GM12878 (cell line): ENCODE data around the gene ADCY5. TPM values are rescaled to one million over a fixed set of nuclear protein-coding genes. Genes with fewer than 3 reads are reported as not detected.

Experiments
- ATAC-seq: fragments of 200-7000 bp; cut with Tn5 transposase; 3 replicates; pipeline ENCODE4 v1.9.1; 2020; ENCODE audit warnings: mild to moderate bottlenecking, moderate library complexity
- BruUV-seq: library from RNA; stranded (reverse); fragments of 400-500 nt; replicated peaks from 2 replicates; lab custom pipeline; 2021; lab: Mats Ljungman, UMichigan
- CTCF ChIA-PET: fragments of 300-600 bp; sonication (Branson Sonifier 250); formaldehyde crosslinking; extraction: SDS; loops from one replicate; lab custom pipeline; 2021; ENCODE audit warnings: inconsistent platforms; lab: Yijun Ruan, JAX
- POLR2A ChIA-PET: fragments of 350-600 bp; formaldehyde crosslinking; extraction: SDS; loops from one replicate; lab custom pipeline; 2021; ENCODE audit warnings: inconsistent platforms; lab: Charles Lee
- RAD21 ChIA-PET: fragments of 300-600 bp; sonication (Branson Sonifier 250); formaldehyde crosslinking; loops from one replicate; lab custom pipeline; 2023; ENCODE audit warnings: antibody characterized with exemption; ENCODE audit not compliant: unreplicated experiment; lab: Charles Lee
- SMC1A ChIA-PET: fragments of 300-600 bp; sonication (Branson Sonifier 250); formaldehyde crosslinking; loops from one replicate; lab custom pipeline; 2023; ENCODE audit not compliant: unreplicated experiment, uncharacterized antibody; lab: Charles Lee
- DNase-seq: peaks from one replicate; pipeline ENCODE4 v3.0.0-alpha.2; 2011; ENCODE audit warnings: low read depth, low spot score
- FAIRE-seq: peaks from 3 replicates; lab custom pipeline; 2011; peaks lifted over from hg19 to GRCh38; lab: Jason Lieb, UNC
- H2AFZ ChIP-seq: 2 replicates; pipeline ENCODE4 v1.6.0; 2011; ENCODE audit warnings: low read depth, low read length, control low read depth; ENCODE audit not compliant: control insufficient read depth
- H3K27ac ChIP-seq: 2 replicates; pipeline ENCODE4 v1.5.1; 2011; ENCODE audit warnings: control low read depth; ENCODE audit not compliant: control insufficient read depth, insufficient read depth
- H3K27me3 ChIP-seq, 2 experiments: replicated peaks in 1 of 2; 2 replicates each; pipeline versions ENCODE4 v1.6.0 to v1.6.1; 2011; ENCODE audit warnings: low read length in 1 of 2; ENCODE audit not compliant: control insufficient read depth in 2 of 2, insufficient read depth in 2 of 2
- H3K36me3 ChIP-seq, 2 experiments: 2 replicates each; pipeline ENCODE4 v1.5.1; 2011; ENCODE audit warnings: low read length in 1 of 2; ENCODE audit not compliant: control insufficient read depth in 2 of 2, insufficient read depth in 2 of 2
- H3K4me1 ChIP-seq: 2 replicates; pipeline ENCODE4 v1.6.1; 2011; ENCODE audit warnings: mild to moderate bottlenecking, low read length, moderate library complexity, mixed read lengths; ENCODE audit not compliant: control insufficient read depth, insufficient read depth
- H3K4me2 ChIP-seq: 2 replicates; pipeline ENCODE4 v1.6.0; 2011; ENCODE audit warnings: control low read depth; ENCODE audit not compliant: control insufficient read depth, insufficient read depth
- H3K4me3 ChIP-seq: fragments of 200-600 bp; sonication (generic); 2 replicates; pipeline ENCODE4 v1.5.1; 2016
- H3K79me2 ChIP-seq: 2 replicates; pipeline ENCODE4 v1.6.0; 2011; ENCODE audit warnings: low read length; ENCODE audit not compliant: control insufficient read depth, insufficient read depth
- H3K9ac ChIP-seq: 2 replicates; pipeline ENCODE4 v1.8.0; 2011; ENCODE audit warnings: low read length, control low read depth, mixed read lengths; ENCODE audit not compliant: control insufficient read depth, insufficient read depth
- H3K9me3 ChIP-seq: replicated peaks from 3 replicates; pipeline ENCODE4 v1.5.1; 2011; ENCODE audit warnings: mild to moderate bottlenecking, low read length; ENCODE audit not compliant: control insufficient read depth, insufficient read depth
- H4K20me1 ChIP-seq: 2 replicates; pipeline ENCODE4 v1.6.0; 2011; ENCODE audit not compliant: control insufficient read depth, insufficient read depth
- ATF7 ChIP-seq: fragments of 450-650 bp; IDR thresholded peaks from 2 replicates; pipeline ENCODE4 v1.6.1; 2016; ENCODE audit warnings: low read depth, mild to moderate bottlenecking
- KDM1A ChIP-seq: fragments of 200-600 bp; sonication (generic); IDR thresholded peaks from 2 replicates; pipeline ENCODE4 v1.6.1; 2016; ENCODE audit warnings: borderline replicate concordance
- MEF2A ChIP-seq: IDR thresholded peaks from 2 replicates; pipeline ENCODE4 v1.6.1; 2011; ENCODE audit warnings: low read depth, mild to moderate bottlenecking, low read length, moderate library complexity; ENCODE audit not compliant: insufficient read depth
- MEF2B ChIP-seq: fragments of 450-650 bp; IDR thresholded peaks from 2 replicates; pipeline ENCODE4 v1.6.1; 2018; ENCODE audit warnings: mild to moderate bottlenecking, moderate library complexity; ENCODE audit not compliant: partially characterized antibody, poor library complexity, severe bottlenecking
- MXI1 ChIP-seq: fragments of 150-350 bp; IDR thresholded peaks from 2 replicates; pipeline ENCODE4 v1.6.1; 2011; ENCODE audit warnings: low read depth, mild to moderate bottlenecking, inconsistent platforms, low read length, improper control_type of control experiment
- NFYA ChIP-seq: IDR thresholded peaks from 2 replicates; pipeline ENCODE4 v1.6.1; 2011; ENCODE audit warnings: low read depth, mild to moderate bottlenecking, low read length, improper control_type of control experiment, borderline replicate concordance
- NR2C2 ChIP-seq: IDR thresholded peaks from 2 replicates; pipeline ENCODE4 v1.6.1; 2011; ENCODE audit warnings: borderline replicate concordance, low read depth; ENCODE audit not compliant: control insufficient read depth, insufficient read length
- NR2F1 ChIP-seq: fragments of 450-650 bp; conservative IDR thresholded peaks from 2 replicates; pipeline ENCODE4 v1.6.1; 2017; ENCODE audit warnings: mild to moderate bottlenecking
- RCOR1 ChIP-seq: conservative IDR thresholded peaks from 2 replicates; pipeline ENCODE4 v1.6.1; 2012; ENCODE audit warnings: low read depth, low read length, improper control_type of control experiment
- SMAD5 ChIP-seq: IDR thresholded peaks from 2 replicates; pipeline ENCODE4 v1.6.1; 2016; ENCODE audit warnings: antibody characterized with exemption, low read depth
- TCF7 ChIP-seq: IDR thresholded peaks from 2 replicates; pipeline ENCODE4 v1.6.1; 2014; ENCODE audit warnings: antibody characterized with exemption, borderline replicate concordance
- ZNF207 ChIP-seq: fragments of 450-650 bp; IDR thresholded peaks from 2 replicates; pipeline ENCODE4 v1.6.1; 2014; ENCODE audit warnings: antibody characterized with exemption, mild to moderate bottlenecking, borderline replicate concordance
- ZNF24 ChIP-seq: fragments of 450-650 bp; IDR thresholded peaks from 2 replicates; pipeline ENCODE4 v1.6.1; 2017; ENCODE audit warnings: antibody characterized with exemption, mild to moderate bottlenecking
- WGBS: methylation state at CpG from one replicate; pipeline ENCODE4 v1.1.6; 2016; ENCODE audit warnings: low lambda C conversion rate; ENCODE audit not compliant: insufficient replicate concordance, insufficient coverage; ENCODE audit errors: missing lambda C conversion rate; 5-methylcytosine and 5-hydroxymethylcytosine counted together
- in situ Hi-C: fragments of 300-500 bp; cut with MboI; formaldehyde crosslinking; loops from 9 replicates; pipeline ENCODE4 v1.14.3; 2018; ENCODE audit warnings: mixed read lengths
- intact Hi-C: fragments of 100-400 bp; cut with micrococcal nuclease; formaldehyde crosslinking; loops from one replicate; pipeline ENCODE4 v1.14.2; 2022; ENCODE audit not compliant: unreplicated experiment
- polyA plus RNA-seq, 11 experiments: library from polyadenylated mRNA; depleted of rRNA in 4 of 11; unstranded in 6 of 11; stranded (reverse) in 5 of 11; fragments of >200 nt; fragmentation: Nextera tagmentation in 4 of 11; fragmentation: Illumina TruSeq in 1 of 11; extraction: Ambion mirVana in 4 of 11; extraction: Trizol in 1 of 11; gene quantifications; 1 replicate in 1 of 11; 2 replicates in 10 of 11; pipeline versions ENCODE4 v1.2.1 to v1.2.3, GENCODE V29; 2011 to 2016; ENCODE audit warnings: inconsistent platforms in 2 of 11, missing spikeins in 2 of 11, low read depth in 1 of 11
- total RNA-seq, 4 experiments: library from RNA; depleted of rRNA in 3 of 4; stranded (reverse); fragments of >200 nt in 3 of 4; fragmentation: Illumina TruSeq in 1 of 4; extraction: Trizol in 1 of 4; gene quantifications; 2 replicates each; pipeline versions ENCODE4 v1.2.1 to v1.2.3, GENCODE V29; 2013 to 2021
- TF ChIP-seq, protein P1 (sequence below): IDR thresholded peaks from 2 replicates; pipeline ENCODE4 v1.6.1; 2011; ENCODE audit warnings: low read depth, mild to moderate bottlenecking, low read length, moderate library complexity, borderline replicate concordance; ENCODE audit errors: extremely low read depth
- TF ChIP-seq, protein P2 (sequence below): fragments of 450-650 bp; IDR thresholded peaks from 2 replicates; pipeline ENCODE4 v1.6.1; 2014; ENCODE audit warnings: mild to moderate bottlenecking
- TF ChIP-seq, protein P3 (sequence below): IDR thresholded peaks from 2 replicates; pipeline ENCODE4 v1.6.1; 2012; ENCODE audit warnings: mild to moderate bottlenecking, low read depth, low read length

The ADCY5 gene
- total and polyA plus RNA-seq, 10 of the 15 experiments (the other 5 are each of a cell fraction or from before 2014, with no cell fraction given): under 0.01 to 0.24 (median 0.02) TPM; not detected in 4

DNA sequence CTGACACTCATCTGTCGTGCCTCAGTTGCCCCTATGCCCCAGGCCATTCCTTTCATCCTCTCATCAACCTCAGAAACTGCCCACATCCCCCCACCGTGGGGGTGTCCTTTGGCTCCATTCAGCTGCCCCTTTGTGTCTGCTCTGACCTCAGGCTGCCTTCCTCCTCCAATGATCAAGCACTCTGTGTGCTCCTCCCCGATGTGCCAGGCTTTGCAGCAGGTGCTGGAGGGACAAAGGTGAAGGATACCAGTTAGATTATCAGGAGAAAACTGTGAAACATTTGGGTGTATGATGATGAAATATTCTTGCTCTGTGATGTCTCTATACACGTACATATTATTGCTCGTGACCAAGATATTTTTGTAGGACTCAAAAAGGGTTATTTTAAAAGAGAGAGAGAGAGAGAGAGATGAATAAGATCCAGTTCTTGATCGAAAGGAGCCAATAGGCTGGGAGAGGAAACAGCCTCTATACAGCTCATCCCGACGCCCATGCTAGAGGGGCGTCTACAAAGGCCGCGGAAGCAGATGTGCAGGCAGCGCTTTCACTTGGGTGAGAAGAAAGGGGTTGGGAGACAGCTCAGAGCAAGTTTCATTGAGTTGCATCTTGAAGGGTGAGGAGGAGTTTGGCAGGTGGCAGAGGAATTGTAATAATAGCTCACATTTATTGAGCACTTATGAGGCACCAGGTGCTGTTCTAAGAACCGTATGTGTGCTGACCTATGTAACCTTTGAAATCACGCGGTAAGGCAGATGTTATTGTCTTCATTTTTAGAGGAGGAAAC, 28.3 kb upstream of the ADCY5 start:
- H3K27ac ChIP-seq: no peak overlapping the region
- DNase-seq (no peak), ATAC-seq (no peak), FAIRE-seq (no peak)
- TF ChIP-seq ATF7 (no peak), NR2C2 (no peak), NFYA (no peak), MEF2A (no peak), TCF7 (no peak), MXI1 (no peak), SMAD5 (no peak), RCOR1 (no peak), ZNF24 (no peak), MEF2B (no peak), ZNF207 (no peak), KDM1A (no peak), NR2F1 (no peak)
- TF ChIP-seq, protein P1, sequence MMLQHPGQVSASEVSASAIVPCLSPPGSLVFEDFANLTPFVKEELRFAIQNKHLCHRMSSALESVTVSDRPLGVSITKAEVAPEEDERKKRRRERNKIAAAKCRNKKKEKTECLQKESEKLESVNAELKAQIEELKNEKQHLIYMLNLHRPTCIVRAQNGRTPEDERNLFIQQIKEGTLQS: no peak
- TF ChIP-seq, protein P2, sequence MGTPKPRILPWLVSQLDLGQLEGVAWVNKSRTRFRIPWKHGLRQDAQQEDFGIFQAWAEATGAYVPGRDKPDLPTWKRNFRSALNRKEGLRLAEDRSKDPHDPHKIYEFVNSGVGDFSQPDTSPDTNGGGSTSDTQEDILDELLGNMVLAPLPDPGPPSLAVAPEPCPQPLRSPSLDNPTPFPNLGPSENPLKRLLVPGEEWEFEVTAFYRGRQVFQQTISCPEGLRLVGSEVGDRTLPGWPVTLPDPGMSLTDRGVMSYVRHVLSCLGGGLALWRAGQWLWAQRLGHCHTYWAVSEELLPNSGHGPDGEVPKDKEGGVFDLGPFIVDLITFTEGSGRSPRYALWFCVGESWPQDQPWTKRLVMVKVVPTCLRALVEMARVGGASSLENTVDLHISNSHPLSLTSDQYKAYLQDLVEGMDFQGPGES: no peak
- TF ChIP-seq, protein P3, sequence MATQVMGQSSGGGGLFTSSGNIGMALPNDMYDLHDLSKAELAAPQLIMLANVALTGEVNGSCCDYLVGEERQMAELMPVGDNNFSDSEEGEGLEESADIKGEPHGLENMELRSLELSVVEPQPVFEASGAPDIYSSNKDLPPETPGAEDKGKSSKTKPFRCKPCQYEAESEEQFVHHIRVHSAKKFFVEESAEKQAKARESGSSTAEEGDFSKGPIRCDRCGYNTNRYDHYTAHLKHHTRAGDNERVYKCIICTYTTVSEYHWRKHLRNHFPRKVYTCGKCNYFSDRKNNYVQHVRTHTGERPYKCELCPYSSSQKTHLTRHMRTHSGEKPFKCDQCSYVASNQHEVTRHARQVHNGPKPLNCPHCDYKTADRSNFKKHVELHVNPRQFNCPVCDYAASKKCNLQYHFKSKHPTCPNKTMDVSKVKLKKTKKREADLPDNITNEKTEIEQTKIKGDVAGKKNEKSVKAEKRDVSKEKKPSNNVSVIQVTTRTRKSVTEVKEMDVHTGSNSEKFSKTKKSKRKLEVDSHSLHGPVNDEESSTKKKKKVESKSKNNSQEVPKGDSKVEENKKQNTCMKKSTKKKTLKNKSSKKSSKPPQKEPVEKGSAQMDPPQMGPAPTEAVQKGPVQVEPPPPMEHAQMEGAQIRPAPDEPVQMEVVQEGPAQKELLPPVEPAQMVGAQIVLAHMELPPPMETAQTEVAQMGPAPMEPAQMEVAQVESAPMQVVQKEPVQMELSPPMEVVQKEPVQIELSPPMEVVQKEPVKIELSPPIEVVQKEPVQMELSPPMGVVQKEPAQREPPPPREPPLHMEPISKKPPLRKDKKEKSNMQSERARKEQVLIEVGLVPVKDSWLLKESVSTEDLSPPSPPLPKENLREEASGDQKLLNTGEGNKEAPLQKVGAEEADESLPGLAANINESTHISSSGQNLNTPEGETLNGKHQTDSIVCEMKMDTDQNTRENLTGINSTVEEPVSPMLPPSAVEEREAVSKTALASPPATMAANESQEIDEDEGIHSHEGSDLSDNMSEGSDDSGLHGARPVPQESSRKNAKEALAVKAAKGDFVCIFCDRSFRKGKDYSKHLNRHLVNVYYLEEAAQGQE: no peak
- in situ Hi-C loops (no loop called here), intact Hi-C loops (loop anchor here (1.0 kb wide), 1 partner anchor 55 kb away; no protein-coding TSS in a partner anchor)
- RAD21 ChIA-PET: no interaction called here
- no peaks in the 10 kb centered on the region for H3K9me3 ChIP-seq
- no peak overlapping the region for H3K4me2 ChIP-seq
- SMC1A ChIA-PET: no interaction called here
- WGBS: 54% methylated on average over 15 of the region's 15 CpGs
- no peak overlapping the region for H3K4me3 ChIP-seq
- no peak overlapping the region for H2AFZ ChIP-seq
- no peaks in the 10 kb centered on the region for H3K4me1 ChIP-seq
- no peaks in the 10 kb centered on the region for H3K79me2 ChIP-seq
- no peaks in the 10 kb centered on the region for H3K36me3 ChIP-seq
- H3K27me3 ChIP-seq: peaks cover 0 to 2% of the 10 kb centered on the region in 2 experiments; a peak in 1 of 4 replicates
- H4K20me1 ChIP-seq: no peaks in the 10 kb centered on the region
- no peak overlapping the region for H3K9ac ChIP-seq
- no TSS peak for BruUV-seq
- POLR2A ChIA-PET: interaction anchor here (0.7 kb wide), 1 partner anchor 105 kb away, joined by 3 read pairs; no protein-coding TSS in a partner anchor
- CTCF ChIA-PET: interaction anchor here (0.7 to 5.1 kb wide), 2 partner anchors 13 to 147 kb away, joined by 4 to 21 read pairs; no protein-coding TSS in a partner anchor
